Measurements from ENCODE around the gene SLC27A3.
A peak's percentile ranks its signal among the peaks of the same experiment; 100 is the strongest.
"Not testable (repeated sequence)": the region's sequence is repeated elsewhere in the genome, so short reads cannot be mapped to it uniquely, and the experiment has no call there.

Gene SLC27A3

DNA sequence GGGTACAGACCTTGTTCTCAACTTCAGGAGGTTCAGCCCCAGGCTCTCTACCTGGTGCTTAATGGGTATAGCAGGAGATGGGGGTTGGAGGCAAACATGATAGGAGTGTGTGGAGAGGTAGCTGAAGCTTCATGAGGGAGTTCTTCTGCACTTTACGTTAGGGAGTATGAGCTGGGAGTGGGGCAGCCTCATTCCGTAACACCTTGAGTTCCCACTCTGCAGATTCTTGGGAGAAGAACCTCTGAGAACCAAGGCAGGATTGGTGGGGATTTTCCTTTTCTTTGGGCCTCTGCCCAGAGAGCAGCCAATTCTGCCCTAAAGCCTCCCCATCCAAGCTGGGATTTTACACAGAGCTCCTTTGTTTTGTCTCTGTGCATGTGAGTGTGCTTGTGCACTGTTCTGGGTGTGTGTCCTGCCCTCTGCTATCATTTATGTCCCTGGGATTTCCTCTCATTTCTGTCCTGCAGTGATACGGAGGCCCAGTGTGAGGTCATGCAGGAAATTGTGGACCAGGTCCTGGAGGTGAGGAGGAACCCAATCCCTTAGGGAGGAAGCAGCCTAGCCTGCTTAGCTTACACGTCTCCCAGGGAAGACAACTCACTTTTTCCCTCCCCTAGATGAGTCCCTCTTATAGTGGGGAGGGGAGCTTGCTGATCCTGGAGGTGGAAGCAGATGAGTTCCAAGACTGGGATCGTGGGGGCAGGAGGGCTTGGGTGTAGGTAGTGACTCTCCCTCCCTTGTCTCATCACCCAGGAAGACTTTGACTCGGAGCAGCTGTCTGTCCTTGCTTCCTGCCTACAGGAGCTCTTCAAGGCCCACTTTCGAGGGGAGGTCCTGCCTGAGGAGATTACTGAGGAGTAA lies 11.6 kb upstream of the SLC27A3 start:
- no peak for DNase-seq (ENCODE audit: low read depth)

DNA sequence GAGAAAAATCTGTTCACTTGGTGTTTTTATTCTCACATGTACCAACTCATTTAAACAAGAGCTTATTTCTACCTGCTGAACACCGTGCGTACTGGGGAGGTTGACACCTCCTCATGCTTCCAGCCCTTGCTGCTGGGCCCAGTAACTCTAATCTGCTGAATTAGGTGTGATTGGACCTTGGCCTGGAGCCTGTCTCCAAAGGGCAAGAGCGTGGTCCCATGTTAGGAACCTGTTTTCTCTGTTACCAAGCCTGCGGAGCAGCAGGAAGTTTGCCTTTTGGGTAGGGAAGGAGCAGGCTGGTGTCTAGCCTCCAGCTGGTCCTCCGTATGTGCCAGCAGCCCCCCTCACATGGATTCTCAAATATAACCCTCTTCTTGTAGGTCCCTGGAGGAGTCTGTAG lies 10.9 kb upstream of the SLC27A3 start:
- no peak for DNase-seq (ENCODE audit: low read depth)

DNA sequence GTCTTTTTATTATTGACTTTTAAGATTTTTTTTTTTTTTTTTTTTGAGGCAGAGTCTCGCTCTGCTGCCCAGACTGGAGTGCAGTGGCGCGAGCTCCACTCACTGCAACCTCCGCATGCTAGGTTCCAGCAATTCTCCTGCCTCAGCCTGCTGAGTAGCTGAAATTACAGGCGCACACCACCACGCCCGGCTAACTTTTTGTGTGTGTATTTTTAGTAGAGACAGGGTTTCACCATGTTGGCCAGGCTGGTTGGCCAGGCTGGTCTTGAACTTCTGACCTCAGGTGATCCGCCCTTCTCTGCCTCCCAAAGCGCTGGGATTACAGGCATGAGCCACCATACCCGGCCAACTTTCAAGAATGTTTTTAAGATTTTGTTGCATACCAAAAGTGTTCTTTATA lies 8.5 kb upstream of the SLC27A3 start:
- not testable (repeated sequence) for DNase-seq (ENCODE audit: low read depth)

DNA sequence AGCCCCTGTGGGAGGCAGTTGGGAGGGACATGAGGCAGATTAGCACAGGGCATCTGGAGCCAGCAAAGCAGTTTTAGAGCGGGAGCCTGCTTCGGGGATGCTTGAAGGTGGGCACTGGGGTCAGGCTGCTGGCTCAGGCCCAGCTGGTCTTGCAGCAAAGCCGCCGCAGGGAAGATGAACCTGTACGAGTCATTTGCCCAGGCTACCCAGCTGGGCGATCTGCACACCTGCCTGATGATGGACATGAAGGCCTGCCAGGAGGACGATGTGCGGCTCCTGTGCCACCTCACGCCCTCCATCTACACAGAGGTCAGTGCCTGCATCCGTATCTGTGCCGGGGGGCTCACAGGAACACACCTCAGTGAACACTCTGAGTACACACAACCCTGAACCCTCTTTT lies 7.7 kb upstream of the SLC27A3 start:
- no peak for DNase-seq (ENCODE audit: low read depth)

DNA sequence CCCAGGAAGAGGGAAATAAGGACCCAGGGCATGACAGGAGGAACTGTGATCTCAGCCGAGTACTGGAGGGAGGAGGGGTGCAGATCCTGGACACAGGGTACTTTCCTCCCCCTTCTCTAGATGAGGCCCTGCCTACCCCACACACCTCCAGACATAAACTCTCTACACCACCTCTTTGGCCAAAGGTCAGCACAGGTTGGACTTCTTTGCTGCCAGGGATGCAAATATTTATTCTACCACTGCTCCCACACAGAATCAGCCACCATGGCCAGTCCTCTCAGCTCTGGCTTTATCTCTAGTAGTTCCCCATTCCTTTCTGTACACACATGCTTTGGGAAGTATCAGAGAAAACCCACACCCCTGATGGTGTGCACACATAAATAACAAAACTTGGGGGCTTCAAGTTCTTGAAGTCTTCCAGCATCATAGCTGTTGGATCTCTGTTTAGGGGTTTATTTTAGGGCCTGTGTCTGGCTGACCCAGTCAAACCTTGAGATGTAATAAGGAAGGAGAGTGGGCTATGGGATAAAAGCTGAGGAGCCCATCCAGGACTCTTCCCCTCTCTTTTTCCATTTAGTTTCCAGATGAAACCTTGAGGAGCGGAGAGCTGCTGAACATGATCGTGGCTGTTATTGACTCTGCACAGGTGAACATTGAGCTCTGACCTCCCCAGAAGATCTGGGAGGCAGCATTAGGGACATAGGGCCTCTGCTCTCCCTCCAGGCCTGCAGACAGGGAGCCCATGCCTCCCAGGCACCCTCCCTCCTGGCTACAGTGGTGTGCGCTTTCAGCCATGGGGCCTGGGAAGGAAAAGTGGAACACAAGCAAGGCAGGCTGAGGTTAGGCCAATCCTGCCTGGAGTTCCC lies 6.7 kb upstream of the SLC27A3 start:
- DNase-seq (ENCODE audit: low read depth), result no peak

DNA sequence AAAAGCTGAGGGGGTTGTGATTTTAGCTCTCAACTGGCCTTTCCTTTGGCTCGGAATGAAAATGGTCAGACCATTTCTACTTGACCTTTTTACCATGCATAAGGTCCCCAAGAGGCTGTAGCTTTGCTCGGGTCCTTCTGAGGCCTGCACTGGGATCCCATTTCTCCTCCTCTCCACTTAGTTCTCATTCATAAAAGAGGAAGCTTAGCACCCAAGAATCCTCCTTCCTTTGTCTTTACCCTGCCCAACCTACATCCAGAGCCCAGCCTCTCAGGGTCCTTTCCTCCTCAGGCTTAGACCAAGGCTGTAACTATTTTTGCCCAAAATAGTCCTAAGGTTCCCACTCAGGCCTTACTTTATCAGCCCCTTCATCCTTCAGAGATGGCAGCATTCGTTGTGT lies 6.0 kb upstream of the SLC27A3 start:
- no peak for DNase-seq (ENCODE audit: low read depth)

DNA sequence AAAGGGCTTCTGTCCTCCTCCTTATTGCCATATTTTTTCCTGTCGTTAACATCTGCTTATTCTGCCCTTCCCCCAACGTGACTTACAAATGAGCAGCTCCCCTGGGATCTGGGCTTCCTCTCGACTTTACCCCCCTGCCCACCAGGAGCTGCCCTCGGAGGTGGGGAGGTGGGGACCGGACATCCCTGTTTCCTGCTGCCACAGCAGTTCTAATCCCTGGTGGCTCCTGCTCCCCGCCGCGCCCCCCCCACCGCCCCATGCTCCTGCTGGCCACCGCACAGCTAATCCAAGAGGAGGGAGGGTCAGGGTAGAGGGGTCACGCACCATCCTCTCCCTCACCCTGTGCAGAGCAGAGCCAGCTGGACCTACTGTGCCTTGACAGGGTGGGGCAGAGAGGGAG lies 4.4 kb upstream of the SLC27A3 start:
- no peak for DNase-seq (ENCODE audit: low read depth)

DNA sequence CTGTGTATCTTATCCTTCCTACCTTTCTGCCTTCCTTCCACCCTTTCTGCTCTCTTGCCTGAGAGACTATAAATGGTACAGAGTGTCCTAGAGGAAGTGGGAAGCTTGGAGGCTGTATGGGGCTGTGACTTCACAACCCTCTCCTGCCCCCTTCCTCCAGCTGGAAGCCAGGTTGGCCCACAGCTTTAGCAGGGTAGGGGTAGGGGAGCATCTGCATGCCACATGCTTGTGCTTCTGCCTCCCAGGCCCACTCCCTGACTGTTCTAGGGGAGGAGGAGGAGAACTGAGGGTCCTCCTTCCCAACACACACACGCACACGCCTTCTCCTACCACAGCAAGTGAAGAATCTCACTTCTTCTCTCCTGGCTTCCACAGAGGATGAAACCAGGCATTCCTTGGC lies 3.9 kb upstream of the SLC27A3 start:
- no peak for DNase-seq (ENCODE audit: low read depth)

DNA sequence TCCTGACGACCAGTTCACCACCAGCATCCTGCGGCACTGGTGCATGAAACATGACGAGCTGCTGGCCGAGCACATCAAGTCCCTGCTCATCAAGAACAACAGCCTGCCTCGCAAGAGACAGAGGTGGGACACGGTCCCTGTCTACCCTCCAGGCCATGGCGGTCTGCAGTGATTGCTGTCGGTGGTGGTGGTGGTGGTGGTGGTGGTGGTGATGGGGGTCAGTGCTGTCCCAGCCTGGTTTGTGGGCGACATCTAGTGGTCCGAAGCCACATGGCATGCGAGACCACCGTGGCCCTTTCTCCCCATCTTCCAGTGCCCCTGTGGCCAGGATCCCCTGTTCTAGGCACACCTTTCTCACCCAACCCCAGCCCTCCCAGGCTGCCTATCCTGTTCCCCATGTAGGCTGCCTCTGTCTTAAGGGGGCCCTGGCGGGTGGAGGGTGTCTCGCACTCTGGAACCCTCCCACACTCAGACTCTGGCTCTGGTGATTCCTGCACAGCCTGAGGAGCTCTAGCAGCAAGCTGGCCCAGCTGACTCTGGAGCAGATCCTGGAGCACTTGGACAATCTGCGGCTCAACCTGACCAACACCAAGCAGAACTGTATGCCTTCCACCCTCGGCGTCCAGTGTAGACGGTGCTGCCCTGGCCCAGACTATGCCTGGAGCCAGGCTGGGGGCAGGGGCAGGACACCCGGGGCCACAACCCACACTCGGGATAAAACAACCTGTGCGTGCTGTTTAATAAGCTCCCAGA lies 3.2 kb upstream of the SLC27A3 start:
- DNase-seq (ENCODE audit: low read depth), result no peak

DNA sequence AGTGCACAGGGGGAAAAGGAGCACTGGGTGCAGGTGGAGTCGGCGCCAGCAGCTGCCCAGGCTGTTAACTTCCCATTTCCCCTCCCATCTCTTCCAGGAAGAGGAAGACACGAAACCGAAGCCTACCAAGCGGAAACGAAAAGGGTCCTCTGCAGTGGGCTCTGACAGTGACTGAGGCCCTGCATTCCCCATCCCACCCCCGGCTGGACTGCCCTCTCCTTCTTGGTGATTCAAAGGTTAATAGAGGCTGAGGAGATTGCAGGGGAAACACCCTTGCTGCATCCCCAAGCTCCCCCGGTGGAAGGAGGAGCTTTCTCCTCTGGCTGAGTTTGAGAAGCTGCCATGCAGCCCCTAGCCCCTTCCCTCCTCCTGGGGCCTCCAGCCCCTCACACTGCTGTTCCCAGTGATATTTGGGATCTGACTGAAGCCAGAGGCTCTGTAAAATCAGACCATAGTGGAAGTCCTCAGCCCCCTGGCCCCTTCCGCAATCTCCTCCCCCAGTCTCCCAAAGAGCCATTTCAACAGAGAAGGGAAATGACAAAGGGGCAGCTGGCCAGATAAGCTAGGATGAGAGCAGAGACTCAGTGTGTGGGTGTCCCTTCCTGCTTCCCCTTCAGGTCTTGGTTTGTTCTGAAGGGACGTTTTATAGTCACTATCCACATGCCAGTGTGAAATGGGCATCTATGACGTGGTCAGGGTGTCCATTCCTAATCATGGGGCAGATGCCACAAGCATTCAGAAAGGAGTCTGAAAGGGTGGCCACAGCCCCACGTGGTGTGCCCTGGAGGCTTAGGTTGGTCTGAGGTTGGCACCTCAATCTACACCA lies 1.9 kb upstream of the SLC27A3 start:
- DNase-seq (ENCODE audit: low read depth), result no peak

DNA sequence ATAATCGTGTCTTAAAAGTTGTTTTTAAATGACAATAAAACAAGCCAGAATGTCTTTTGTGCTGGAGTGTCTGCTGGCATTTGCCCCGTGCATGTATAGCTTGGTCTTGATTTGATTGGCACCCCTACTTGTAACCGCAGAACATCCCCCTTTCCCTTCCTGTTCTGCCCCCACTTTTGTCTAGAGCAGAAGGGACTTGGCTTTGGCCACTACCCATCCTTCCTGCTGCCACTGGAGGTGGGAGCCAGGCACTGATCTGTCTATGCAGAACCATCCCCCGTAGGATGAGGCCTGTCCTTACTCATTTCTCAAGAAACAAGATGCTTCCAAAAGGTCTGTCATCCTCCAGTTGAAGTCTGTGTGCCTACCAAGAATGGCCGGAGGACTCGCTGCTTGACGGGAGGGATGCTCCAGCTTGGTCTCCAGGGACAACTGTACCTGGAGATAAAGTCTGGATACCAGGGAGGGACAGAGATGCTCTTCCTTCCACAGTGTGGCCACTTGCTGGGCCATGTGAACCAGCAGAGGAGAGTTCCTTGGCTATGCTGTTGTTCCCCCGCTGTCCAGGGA lies 1.1 kb upstream of the SLC27A3 start:
- DNase-seq (ENCODE audit: low read depth), result no peak

DNA sequence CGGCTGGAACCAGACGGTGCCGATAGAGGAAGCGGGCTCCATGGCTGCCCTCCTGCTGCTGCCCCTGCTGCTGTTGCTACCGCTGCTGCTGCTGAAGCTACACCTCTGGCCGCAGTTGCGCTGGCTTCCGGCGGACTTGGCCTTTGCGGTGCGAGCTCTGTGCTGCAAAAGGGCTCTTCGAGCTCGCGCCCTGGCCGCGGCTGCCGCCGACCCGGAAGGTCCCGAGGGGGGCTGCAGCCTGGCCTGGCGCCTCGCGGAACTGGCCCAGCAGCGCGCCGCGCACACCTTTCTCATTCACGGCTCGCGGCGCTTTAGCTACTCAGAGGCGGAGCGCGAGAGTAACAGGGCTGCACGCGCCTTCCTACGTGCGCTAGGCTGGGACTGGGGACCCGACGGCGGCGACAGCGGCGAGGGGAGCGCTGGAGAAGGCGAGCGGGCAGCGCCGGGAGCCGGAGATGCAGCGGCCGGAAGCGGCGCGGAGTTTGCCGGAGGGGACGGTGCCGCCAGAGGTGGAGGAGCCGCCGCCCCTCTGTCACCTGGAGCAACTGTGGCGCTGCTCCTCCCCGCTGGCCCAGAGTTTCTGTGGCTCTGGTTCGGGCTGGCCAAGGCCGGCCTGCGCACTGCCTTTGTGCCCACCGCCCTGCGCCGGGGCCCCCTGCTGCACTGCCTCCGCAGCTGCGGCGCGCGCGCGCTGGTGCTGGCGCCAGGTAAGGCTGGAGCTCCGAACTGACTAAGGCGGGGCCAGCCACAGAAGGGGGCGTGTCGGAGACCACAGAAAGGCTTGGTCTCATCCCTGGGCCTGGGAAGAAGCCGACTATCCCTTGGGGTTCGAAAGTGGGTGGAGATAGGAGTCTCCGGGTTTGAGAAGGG lies 486 bp downstream of the SLC27A3 start:
- DNase-seq (ENCODE audit: low read depth), result peak; percentile 57

DNA sequence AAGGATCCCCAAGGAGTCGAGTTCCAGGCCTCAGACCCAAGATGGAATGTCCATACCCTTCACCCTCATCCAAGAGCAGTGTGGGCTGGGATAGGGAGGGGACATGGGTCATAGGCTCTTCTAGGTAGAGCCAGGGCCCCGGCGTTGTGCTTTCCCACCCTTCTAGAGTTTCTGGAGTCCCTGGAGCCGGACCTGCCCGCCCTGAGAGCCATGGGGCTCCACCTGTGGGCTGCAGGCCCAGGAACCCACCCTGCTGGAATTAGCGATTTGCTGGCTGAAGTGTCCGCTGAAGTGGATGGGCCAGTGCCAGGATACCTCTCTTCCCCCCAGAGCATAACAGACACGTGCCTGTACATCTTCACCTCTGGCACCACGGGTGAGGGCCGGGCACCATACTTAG lies 1.1 kb downstream of the SLC27A3 start:
- DNase-seq (ENCODE audit: low read depth), result no peak

DNA sequence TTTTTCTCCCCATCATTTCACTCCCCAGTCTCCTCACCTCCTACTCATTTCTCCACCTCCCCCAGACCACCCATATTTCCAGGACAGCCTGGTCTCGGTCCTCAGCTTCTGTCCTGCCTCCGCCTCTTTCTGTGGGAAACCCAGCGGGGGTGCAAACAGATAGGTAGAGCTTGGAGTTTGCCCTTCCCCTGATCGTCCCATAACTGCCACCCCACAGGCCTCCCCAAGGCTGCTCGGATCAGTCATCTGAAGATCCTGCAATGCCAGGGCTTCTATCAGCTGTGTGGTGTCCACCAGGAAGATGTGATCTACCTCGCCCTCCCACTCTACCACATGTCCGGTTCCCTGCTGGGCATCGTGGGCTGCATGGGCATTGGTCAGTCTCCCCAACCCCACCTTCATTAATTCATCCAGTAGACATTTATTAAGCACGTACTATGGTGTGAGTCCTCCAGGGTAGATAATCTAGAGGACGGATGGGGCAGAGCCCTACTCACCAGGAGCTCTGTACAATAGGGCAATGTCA lies 1.7 kb downstream of the SLC27A3 start:
- no peak for DNase-seq (ENCODE audit: low read depth)

DNA sequence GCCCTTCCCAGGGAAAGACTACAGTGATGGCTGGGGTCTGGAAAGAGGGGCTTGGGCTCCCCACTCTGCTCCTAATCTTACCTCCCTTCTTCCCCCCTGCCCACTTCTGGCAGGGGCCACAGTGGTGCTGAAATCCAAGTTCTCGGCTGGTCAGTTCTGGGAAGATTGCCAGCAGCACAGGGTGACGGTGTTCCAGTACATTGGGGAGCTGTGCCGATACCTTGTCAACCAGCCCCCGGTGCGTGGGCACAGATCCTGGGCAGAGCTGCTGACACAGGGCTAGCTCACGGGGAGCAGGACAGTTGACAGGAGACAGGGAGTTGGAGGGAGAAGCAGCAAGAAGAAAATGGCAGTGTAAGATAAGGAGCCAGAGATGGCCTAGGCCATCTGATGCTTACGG lies 2.4 kb downstream of the SLC27A3 start:
- DNase-seq (ENCODE audit: low read depth), result no peak

DNA sequence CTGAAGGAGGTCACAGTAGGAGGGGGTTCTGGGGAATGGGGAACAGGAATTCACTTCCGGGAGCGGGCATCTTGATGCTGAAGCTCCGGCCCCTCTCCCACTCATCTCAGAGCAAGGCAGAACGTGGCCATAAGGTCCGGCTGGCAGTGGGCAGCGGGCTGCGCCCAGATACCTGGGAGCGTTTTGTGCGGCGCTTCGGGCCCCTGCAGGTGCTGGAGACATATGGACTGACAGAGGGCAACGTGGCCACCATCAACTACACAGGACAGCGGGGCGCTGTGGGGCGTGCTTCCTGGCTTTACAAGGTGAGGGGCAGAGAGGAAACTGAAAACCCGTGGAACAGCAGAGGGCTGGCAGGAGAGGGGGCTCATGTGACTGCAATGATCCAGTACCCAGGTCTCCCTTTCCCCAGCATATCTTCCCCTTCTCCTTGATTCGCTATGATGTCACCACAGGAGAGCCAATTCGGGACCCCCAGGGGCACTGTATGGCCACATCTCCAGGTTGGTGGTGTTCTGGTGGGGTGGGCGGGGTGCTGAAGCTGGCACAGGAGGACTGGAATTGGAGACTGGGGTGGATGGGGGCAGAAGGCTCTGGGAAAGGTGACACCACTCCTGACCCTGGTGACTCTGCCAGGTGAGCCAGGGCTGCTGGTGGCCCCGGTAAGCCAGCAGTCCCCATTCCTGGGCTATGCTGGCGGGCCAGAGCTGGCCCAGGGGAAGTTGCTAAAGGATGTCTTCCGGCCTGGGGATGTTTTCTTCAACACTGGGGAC lies 3.0 kb downstream of the SLC27A3 start:
- DNase-seq (ENCODE audit: low read depth), result no peak

DNA sequence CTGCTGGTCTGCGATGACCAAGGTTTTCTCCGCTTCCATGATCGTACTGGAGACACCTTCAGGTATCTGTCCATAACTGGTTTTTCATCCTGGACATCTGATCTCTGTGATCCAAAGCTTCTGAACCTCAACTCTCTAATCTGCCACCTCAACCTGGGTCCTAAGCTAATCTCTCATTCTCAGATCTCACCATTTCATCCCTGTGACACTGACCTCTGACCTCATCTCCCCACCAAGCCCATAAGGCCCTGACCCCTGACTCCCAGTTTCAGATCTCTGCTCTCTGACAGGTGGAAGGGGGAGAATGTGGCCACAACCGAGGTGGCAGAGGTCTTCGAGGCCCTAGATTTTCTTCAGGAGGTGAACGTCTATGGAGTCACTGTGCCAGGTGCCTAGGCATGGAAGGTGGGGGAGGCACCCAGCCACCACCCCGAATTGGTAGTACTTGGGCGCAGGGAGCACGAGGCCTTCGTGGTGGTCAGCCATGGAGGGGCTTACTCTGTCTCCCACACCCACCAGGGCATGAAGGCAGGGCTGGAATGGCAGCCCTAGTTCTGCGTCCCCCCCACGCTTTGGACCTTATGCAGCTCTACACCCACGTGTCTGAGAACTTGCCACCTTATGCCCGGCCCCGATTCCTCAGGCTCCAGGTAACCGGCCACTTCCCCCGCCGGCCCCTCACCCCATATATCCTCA lies 3.8 kb downstream of the SLC27A3 start:
- no peak for DNase-seq (ENCODE audit: low read depth)

DNA sequence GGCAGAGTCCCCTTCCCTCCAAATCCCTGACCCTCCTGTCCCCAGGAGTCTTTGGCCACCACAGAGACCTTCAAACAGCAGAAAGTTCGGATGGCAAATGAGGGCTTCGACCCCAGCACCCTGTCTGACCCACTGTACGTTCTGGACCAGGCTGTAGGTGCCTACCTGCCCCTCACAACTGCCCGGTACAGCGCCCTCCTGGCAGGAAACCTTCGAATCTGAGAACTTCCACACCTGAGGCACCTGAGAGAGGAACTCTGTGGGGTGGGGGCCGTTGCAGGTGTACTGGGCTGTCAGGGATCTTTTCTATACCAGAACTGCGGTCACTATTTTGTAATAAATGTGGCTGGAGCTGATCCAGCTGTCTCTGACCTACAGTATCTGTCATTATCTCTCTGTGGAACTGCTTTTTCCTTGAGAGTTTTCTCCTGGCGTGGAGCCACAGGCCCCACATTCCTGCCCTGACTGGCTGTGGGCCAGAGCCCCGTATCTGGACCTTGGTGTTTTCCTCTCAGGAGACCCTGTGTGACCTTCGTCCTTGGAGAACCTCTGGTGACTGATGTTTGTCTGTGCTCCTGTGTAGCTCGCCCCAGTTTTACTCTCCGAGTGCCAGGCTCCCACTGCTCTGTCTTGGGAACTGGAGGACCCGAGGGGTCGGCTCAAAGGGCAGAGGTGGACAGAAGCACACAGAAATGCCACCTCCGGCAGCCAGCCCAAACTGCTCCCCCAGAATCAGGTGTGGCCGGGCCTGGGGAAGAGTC lies 4.8 kb downstream of the SLC27A3 start:
- DNase-seq (ENCODE audit: low read depth), result no peak

All from iris pigment epithelial cell (primary cell).